ENCODE measurements around the gene PRRC2C. TPM values are rescaled to one million over a fixed set of nuclear protein-coding genes. Genes with fewer than 3 reads are reported as not detected.

Gene PRRC2C
- total and polyA plus RNA-seq, 2 of the 13 experiments (the other 11 are each of a cell fraction or from before 2014, with no cell fraction given) = 46.2 to 57.0 TPM

GRCh38 chr1:171446386-171446785, 38.9 kb upstream of the PRRC2C start:
- Histone ChIP-seq H3K36me3 (replicated peaks in 1 of 2; ENCODE audit: control insufficient read depth in 1 of 2, insufficient read depth in 2 of 2, low read length in 2 of 2) (no peaks in the 10 kb centered on the region), H3K9me3 (ENCODE audit: low read length) (no peaks in the 10 kb centered on the region), H4K20me1 (ENCODE audit: insufficient read depth, low read length) (no peaks in the 10 kb centered on the region), H3K9ac (ENCODE audit: insufficient read depth, low read depth, low read length) (no peak overlapping the region), H3K4me1 (ENCODE audit: insufficient read depth, low read length) (no peaks in the 10 kb centered on the region), H3K4me2 (ENCODE audit: low read depth, low read length) (no peak overlapping the region), H3K4me3 (replicated peaks in 1 of 3; ENCODE audit: insufficient read depth in 1 of 3, low read depth in 2 of 3, low read length in 3 of 3) (no peak overlapping the region), H2AFZ (ENCODE audit: low read length) (no peak overlapping the region), H3K27me3 (ENCODE audit: control insufficient read depth in 1 of 2, insufficient read depth in 2 of 2, low read length in 2 of 2) (no peaks in the 10 kb centered on the region), H3K27ac (ENCODE audit: extremely low read length, insufficient read depth, low read length) (no peak overlapping the region), H3K79me2 (ENCODE audit: insufficient read depth, low read length) (no peaks in the 10 kb centered on the region)
- POLR2A ChIA-PET = no interaction called here
- ATAC-seq (no peak), FAIRE-seq (no peak), DNase-seq (ENCODE audit: low spot score) (no peak)
- intact Hi-C loops (cut with micrococcal nuclease; ENCODE audit: unreplicated experiment) (no loop called here), in situ Hi-C loops (cut with HindIII; ENCODE audit: extremely low pct_ligation_motif_present, low pct_unique_long_range_greater_than_20kb) (no loop called here)
- no TSS peak for BruUV-seq (replicated peaks)
- CTCF ChIA-PET (ENCODE audit: low intra/inter-chr PET ratio, low total read pairs) = no interaction called here
- TF ChIP-seq FOXK1 (CRISPR knock-in tag; IDR thresholded peaks at IDR 0.05; ENCODE audit: borderline replicate concordance, low read depth) = no peak
- no peak for TF ChIP-seq ZNF646 (CRISPR knock-in tag; IDR thresholded peaks at IDR 0.05)
- TF ChIP-seq ZNF597 (CRISPR knock-in tag; IDR thresholded peaks at IDR 0.05) = no peak
- no peak for TF ChIP-seq ZNF20 (CRISPR knock-in tag; IDR thresholded peaks at IDR 0.05)
- TF ChIP-seq ZNF674 (CRISPR knock-in tag; IDR thresholded peaks at IDR 0.05; ENCODE audit: low read depth) = no peak
- TF ChIP-seq HOXD1 (CRISPR knock-in tag; IDR thresholded peaks at IDR 0.05) = no peak
- no peak for TF ChIP-seq KDM5B (CRISPR knock-in tag; IDR thresholded peaks at IDR 0.05; ENCODE audit: borderline replicate concordance)
- TF ChIP-seq ZNF121 (CRISPR knock-in tag; IDR thresholded peaks at IDR 0.05) = no peak
- TF ChIP-seq STAG1 (CRISPR knock-in tag; IDR thresholded peaks at IDR 0.05) = no peak
- no peak for TF ChIP-seq FOXC1 (CRISPR knock-in tag; IDR thresholded peaks at IDR 0.05; ENCODE audit: borderline replicate concordance)

All from HepG2 (cell line).